GM21423 (cell line): ENCODE measurements around the gene IRF2.

Experiments
- ATAC-seq: cut with Tn5 transposase; IDR thresholded peaks from one replicate; pipeline ENCODE4 v1.9.1; 2021; ENCODE audit warnings: mild to moderate bottlenecking, moderate library complexity; ENCODE audit not compliant: unreplicated experiment

The IRF2 gene

DNA sequence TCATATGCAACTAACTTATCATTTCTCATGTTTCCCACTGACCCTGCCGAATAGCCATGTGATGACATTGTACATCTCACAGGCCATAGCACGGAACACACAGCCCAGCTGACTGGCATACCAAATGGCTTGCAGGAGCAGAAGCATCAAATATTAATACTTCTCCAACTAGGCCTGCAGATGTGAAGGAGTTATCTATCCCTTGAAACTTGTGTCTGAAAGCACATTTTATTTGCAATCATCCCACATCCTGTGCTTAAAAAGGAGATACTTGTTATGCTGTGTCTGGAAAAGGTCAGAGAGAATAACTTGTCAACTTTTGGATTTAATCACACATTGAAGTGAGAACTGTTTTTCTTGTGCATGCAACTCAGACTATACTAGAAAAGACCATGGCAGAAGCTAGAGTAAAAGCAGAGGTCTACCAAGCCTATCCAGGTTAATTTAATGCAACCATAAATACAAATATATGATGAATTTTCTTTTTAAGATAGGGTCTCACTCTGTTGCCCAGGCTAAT, 100.4 kb downstream of the IRF2 start:
- no peak for ATAC-seq

GRCh38 chr4:184371390-184371787, 103.0 kb downstream of the IRF2 start:
- no peak for ATAC-seq

- no peak for ATAC-seq
These were observed 103.5 kb downstream of the IRF2 start for GRCh38 chr4:184370711-184371389.

DNA sequence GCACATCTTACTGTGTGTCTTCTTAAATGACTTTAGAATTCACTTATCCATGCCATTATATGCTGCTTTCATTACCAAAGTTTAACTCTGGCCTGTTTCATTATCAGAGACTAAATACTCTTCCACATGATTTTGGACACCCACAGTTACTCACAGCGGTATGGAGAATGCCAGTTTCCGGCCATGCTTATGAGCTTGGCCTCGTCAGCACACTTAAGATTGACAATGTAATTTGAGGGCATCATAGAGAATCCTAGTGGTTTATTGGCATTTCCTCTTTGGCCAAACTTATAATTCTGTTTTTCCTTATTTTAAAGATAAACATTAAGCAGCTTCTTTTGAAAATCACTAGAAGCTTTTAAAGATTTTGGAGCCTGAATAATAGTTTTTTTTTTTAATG, 104.5 kb downstream of the IRF2 start:
- no peak for ATAC-seq

GRCh38 chr4:184368731-184369130, 105.6 kb downstream of the IRF2 start:
- ATAC-seq, result no peak

- ATAC-seq, result no peak
These were observed 106.1 kb downstream of the IRF2 start for GRCh38 chr4:184368290-184368689.

- peak; percentile 84 for ATAC-seq
These were observed 110.0 kb downstream of the IRF2 start for GRCh38 chr4:184364100-184364921.

DNA sequence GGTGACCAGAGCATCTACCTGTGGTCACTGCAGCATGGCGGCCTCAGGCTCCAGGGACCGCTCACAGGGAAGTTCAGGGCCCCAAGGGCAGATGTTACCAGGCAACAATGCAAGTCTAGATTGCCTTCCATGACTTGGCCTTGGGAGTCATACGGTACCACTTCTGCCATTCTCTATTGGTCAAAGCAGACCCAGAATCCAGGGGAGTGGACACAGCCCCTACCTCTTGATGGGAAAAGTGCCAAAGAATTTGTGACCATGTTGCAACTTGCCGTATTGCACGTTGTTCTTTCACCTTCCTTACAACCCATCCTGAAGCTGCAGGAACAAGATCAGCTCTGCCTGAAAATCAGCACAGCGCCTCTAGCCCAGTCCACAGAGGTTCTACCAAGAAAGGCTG, 111.1 kb downstream of the IRF2 start:
- ATAC-seq, result no peak

DNA sequence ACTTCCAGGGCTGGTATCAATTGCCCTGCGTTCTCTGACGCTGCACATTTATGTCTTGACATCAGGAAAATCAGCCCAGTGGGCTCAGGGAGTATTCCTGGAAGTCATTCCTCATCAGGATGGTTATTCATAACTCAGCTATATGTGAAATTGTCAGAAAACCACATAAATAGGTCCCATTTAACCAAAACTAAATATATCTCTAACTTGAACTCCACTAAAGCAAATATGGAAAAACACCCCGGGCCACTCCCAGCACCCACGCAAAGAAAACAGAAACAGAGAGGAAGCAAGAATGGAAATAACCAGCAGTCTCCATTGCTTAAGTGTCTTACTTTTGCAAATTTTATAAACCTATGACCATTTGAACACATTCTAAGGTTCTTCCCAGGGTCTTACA, 112.0 kb downstream of the IRF2 start:
- ATAC-seq, result no peak

DNA sequence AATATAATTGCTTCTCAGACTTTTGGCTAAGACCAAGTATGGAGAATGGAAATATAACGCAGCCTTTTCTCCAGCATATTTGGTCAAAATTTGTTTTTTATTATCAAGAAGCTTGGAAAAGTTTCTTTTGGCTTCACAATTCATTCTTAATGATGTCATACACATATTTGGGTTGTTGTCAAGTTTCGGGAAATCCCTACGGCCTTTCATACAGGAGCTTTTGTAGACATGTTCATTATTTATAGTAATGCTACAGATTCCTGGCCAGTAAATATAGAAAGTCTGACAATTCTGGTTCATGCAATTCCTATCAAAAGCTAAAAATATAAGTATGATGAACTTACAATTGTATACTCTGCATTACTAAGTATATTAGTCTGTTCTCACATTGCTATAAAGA, 112.9 kb downstream of the IRF2 start:
- no peak for ATAC-seq

DNA sequence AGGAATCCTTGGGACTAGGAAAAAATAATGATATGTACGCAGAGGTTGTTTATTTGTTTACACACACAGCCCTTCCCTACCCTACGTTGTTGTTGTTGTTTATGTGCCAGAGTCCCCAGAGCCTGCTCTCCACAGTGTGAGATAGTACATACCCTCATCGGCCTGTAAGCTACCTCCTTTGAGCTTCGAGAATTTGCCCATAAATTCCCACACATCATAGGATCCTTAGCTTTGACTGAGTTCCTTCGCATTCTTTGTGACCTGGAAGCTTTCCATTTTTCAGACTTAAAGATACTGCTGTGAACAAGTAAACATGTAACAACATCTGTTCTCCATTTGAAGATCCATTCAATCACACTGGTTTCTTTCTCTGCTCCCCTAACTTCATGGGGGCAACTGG, 114.5 kb downstream of the IRF2 start:
- no peak for ATAC-seq

DNA sequence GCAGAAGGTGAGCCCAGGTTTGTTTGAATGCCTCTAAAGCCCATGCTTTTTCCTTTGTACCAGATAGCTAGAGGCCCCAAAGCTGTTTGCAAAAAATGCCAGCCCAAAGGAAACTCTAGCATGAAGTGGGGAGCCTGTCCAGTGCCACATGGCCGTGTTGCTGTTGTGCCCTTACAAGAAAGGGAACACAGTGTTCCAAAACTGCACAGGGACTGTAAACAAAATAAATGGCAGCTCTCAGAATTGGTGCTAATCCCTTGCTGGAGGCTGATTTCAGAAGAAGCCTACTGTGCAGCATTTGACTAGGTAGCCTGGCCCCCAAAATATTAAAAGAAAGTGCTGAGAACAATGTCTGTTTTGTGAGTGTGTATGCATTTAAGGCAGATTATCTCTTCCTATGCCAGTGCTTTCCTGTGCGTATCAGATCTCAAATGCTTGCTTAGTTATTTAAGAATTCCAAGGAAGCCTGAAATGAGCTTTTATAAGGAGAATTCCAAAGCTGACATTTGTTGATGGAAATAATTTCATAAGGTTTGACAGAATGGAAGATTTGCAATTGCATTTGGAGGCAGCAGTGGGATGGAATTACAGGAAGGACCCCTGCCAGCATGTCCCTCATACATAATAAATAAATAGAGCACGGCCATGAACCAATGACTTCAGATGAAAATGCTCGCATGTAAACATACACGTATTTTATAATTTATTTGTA, 115.7 kb downstream of the IRF2 start:
- no peak for ATAC-seq

DNA sequence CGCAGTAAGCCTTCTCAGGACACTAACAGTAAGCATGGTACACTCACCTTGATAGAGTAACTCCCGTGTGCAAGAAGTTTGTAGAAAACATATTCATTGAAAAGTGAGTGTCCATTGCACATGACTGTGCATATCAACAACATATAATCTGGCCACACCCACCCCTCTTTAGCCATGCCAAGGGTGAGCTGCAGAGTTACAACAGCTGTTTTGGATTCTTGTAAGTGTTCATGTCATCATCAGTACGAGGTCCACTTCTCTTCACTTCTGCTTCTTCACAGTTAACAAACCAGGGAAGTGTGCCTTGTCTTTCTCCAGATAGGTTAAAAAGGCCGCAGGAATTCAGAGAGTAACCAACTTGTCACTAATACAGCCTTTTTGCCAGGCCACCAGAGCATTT, 116.6 kb downstream of the IRF2 start:
- no peak for ATAC-seq

- no peak for ATAC-seq
These were observed 117.2 kb downstream of the IRF2 start for GRCh38 chr4:184357165-184357564.

GRCh38 chr4:184356366-184356765, 118.0 kb downstream of the IRF2 start:
- ATAC-seq, result no peak

DNA sequence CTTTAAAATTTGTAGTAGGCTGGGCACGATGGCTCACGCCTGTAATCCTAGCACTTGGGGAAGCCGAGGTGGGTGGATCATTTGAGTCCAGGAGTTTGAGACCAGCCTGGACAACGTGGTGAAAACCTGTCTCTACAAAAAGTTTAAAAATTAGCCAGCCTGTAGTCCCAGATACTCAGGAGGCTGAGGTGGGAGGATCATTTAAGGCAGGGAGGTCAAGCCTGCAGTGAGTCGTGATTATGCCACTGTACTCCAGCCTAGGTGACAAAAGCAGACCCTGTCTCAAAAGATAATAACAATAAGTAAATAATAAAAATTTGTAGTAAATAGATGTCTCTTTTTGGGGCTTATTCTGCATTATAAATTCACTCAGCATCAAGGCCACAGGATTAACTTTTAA, 118.5 kb downstream of the IRF2 start:
- ATAC-seq, result no peak

DNA sequence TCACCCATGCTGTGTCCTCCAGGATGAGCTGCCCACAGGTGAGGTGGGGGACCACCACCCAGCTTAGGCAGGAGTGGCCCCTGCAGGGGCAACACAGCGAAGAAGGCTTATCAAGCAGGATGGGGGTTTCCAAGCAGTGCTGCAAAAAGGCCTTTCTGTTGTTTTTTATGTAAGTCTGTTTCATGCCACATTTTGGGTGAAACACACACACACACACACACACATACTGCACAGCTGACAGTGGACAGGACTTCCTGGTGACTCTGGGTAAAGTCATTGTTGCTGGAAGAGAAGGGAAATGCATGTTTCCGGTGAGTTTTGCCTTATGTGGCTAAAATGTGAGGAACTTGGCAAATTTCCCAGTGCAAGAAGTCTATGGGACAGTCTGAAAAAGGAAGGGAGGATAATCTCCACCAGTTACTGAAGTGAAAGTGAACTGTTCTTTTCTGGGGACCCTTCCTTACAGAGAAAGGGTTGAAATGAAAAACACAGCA, 119.2 kb downstream of the IRF2 start:
- ATAC-seq, result peak; percentile 39

DNA sequence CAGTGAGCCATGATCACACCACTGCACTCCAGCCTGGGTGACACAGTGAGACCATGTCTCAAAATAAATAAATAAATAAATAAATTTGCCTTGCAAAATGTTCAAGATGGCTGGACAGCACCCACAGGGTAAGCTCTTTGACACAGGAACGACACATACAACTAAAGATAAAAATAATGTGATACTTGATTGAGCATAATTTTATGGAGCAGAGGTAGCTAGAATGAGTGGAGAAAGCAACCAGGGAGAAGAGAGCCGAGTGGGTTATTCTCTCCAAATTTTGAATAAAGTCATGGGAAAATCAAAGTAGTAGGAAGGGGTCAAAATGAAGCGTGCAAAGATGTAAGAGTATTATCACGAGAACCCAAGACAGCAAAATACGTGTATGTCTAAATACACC, 121.5 kb downstream of the IRF2 start:
- ATAC-seq, result no peak

DNA sequence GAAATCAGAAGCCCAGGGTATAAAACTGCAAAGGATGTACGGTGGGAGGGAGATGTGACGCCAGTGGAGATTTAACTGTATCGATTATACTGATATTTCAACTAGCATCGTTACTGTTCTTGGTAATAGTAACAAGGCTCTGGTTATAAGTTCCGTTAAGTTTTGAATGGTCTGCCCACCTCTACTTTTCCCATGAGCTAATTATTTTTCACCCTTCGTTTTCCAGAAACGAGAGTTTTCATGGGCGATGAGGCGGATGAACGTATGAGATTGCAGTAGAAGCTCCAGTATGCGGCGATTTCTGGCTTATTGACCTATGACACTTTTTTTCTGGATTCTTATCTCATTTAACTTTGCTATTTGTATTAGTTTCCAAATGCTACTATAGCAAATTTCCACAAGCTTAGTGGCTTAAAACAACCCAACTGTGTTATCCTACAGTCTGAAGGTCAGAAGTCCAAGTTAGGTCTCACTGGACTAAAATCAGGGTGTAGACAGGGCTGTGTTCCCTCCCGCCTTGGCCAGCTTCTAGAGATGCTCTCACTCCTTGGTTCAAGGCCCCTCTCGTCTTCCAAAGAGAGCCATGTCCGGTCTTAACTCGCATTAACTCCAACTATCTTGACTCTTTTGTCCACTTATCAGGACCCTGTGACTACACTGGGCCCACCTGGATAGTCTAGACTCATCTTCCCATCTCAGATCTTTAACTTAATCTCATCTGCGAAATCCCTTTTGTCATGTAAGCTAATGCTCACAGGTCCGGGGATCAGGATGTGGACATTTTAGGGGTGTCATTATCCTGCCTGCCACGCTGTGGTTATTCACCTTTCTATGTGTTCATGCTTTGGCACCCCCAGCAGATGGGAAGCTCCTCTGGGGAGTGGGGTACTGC, 122.5 kb downstream of the IRF2 start:
- ATAC-seq, result no peak

DNA sequence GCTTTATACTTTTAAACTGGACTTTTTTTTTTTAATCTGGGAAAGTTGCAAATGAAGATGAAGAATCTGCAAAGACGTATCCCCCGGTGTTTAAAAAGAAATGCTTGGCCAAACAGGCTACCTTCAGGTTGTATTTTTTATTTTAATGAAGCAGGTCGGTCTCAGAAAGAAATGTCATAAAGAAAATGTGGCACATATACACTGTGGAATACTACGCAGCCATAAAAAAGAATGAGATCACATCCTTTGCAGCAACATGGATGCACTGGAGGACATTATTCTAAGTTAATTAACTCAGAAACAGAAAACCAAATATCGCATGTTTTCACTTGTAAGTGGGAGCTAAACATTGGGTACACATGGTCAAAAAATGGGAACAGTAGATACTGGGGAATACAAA, 123.4 kb downstream of the IRF2 start:
- ATAC-seq, result no peak
